HG02938 (cell line): ENCODE data around the gene CHN1.

Source experiments
- ATAC-seq: cut with Tn5 transposase; IDR thresholded peaks from one replicate; pipeline ENCODE4 v1.9.1; 2021; ENCODE audit warnings: mild to moderate bottlenecking, moderate library complexity; ENCODE audit not compliant: unreplicated experiment

Gene CHN1

DNA sequence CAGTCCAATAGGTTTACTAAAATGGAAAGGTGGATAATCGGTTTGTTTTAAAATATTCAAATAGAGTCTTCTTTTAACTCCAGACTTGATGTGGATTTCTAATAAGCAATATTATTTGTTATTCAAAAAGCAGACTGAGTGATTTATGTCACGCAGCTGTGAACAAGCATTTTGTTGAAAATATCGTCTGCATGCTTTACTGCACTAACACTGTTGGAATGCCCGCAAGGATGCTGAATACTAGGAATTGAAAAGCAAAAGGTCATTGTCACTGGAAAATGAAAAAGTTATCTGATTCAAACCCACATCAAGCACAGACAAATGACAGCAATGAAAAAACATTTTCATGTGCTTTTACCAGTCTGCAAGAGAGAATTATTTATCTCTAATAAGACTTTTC is 31.1 kb downstream of the CHN1 start:
- ATAC-seq: no peak

DNA sequence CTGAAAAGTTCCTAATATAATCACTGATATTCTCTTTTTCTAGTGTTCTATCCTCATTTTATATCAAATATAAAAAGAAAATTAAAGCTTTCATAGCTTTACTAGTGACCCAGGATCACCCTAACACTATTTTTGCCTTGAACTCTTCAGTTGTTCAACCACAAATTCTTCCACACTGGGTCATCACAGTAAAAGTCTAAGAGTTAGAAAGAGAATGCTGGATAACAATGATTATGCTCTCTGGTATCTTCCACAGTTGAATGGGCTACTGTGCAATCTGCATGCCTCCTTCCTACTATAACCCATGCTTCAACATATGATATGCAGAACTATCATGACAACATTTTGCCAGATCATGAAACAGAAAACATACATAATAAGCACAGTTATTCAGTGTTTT is 32.3 kb downstream of the CHN1 start:
- ATAC-seq: no peak

DNA sequence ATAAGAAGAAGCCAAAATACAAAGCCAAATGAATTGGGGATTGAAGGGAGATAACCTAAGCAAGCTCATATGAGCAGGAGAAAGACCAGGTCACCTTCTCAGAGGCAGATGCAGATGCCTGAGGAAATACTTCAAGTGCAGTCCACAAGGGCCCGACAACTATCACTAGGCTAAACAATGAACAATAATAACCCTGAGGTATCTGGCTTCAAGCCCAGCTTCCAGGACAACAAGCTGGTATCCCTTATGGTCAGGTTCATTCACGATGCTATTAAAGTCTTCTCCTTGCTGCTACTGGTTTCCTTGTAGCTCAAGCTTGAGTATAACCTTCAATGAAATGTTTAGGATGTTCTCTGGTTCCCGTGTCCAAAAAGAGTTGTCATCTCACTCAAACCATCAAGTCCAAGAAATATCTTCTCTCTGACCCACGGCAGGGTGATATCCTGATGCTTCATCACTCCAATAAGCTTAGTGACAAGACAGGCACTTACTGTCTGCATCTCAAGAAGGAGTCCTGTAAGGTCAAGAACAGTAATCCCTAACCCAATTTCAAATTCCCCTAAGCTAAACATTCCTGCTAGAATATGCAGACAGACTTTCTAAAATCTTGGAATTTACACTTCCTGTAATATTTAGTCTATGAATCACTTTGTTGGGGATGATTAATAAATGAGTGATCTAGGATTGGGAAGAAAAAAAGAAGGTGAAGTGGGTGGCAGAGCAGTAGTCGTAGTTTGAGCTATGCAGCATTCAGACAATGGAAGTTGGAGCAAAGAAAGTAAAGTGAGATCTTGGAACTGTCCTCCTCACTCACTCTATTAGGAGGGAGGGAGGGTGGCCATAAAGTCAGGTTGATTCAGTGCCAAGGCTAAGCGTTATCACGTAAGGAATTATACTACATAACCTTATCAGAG is 33.1 kb downstream of the CHN1 start:
- ATAC-seq: no peak

DNA sequence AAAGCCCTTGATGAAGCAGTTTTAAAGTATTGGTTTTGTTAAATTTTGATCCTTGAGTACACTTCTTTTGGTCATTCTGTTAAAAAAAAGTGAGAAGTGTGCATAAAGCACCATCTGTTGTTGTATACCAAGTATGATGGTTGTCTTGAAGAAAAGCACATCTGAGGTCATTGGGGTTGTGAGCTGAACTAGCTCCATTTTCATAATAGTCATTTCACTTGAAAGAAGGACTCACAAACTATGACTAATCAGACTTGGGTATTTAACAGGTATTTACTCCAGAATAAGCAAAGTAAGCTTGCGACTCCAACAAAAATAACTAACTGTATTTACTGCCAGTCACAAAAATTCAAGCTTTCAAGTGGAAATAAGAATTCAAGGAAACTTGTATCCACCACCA is 35.1 kb downstream of the CHN1 start:
- ATAC-seq: no peak

DNA sequence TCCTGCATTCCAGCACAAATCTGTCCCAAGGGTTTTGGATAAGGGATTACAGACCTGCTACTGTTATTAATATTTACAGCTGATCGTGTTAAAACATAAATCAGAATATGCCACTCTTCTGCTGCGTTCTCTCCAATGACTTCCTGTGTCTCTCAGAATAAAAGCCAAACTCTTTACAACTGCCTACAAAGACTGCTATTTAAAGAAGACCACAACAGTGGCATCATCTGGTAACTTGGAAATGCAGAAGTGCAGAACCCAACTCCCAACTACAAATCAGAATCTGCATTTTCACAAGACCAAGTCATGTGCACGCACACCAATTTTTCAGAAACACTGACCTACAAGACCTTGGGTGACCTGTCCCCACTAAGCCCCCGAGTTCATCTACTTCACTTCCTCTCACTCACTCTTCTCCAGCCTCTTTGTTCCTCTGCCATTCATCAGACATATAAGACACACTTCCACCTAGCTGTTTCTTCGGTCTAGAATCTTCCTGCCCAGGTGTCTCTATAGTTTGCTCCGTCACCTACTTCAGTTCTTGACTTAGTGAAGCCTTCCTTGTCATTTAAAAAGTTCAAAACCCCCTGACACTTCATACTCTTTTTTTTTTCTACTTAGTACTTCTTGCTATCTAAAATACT is 36.0 kb downstream of the CHN1 start:
- no peak for ATAC-seq

DNA sequence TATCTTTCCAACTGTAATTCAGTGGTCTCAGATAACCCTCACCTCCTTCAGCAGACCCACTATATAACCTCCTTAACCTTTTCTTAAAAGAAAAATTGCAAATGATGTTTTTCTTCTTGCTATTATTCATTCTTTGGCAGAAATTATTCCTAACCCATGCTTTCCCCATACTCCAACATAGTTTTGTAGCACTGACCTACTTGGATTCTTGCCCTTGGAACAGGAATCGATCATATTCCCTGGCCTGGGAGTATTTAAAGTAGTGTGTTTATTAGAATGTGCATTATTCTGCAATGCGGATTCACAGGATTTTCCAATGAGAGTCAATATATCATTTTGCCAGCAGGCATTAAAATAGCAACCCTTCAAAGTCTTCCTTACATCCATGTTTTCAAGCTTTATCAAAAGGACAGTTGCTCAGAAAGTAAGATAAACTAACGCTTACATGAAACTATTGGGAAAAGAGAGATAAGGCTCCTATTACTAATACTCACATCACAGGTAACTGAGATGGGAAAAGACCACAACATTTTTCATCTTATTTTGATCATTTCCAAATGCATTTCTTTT is 37.4 kb downstream of the CHN1 start:
- ATAC-seq: no peak

DNA sequence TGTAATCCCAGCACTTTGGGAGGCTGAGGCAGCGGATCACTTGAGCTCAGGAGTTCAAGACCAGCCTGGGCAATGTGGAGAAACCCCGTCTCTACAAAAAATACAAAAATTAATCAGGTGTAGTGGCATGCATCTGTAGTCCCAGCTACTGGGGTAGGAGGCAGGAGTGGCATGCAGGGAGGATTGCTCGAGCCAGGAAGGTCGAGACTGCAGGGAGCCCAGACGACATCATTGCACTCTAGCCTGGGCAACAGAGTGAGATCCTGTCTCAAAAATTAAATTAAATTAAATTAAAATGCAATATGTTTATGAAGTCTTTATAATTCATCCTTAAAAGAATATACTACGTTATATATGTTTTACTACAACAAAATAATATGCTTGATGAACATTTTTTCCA is 38.1 kb downstream of the CHN1 start:
- ATAC-seq: no peak

DNA sequence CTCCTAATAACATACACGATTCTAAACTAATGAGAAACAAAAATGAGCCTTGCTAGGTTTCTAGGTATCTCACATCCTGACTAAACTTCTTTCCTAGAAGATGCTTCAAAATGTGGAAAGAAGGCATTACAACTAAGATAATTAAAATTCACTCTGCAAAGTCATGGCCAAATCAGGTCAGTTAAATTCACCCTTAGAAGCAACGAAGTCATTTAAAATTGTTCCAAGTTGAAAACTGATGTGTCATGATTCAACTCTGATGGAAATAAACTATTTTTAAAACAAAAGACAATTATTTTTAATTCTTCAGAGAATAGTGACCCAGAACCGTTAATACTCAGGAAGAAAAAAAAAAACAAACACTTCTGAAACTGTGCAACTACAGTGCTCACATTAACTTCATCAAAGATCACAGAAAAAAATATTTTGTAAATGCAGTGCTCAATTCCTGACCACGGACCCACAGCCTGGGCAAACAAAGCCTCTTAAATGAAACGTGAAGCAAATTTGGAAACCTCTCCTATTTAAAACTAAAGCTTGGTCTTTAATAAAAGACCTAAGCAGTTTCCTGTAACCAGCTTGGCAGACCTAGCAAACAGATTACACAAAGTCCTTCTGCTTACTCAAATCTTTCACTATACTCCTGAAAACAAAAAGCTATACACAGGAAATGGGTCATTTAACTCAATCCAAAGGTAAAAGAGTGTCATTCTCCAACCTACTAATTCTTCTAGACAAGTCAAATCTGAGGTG is 39.0 kb downstream of the CHN1 start:
- no peak for ATAC-seq

DNA sequence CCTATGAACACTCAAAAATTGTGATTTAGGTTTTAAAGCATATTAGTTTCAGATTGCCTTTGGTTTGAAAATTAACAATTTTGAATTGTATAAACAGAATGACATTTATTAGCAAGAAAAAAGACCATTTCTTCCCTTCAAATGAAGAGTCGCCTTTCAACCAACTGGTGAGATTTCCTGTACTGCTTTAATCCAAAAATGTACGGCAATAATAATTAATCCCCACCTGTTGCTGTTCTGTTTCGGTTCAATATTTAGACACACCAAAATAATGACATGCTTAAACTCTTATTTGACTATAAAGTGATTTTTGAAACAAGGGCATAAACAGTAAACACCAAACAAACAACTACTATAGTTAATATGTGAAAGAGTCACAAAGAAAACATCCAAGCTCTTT is 39.6 kb downstream of the CHN1 start:
- no peak for ATAC-seq

DNA sequence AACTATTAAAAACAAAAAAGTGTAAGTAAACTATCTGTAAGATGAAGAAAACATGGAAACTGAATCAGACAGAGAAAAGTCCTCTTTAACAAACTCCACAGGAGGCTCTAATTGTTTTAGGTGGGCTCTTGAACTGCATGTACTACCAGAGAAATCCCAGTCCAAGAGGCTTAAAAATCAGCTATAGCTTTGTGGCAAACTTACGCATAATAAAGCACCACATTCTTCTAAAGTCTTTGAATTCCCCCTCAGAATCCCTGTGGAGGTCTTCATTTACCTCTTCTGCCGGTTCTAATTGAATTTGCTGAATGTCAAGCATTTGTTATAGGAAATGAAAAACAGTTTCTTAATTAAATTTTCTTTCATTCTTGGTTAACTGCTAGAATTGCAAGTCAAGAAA is 40.8 kb downstream of the CHN1 start:
- no peak for ATAC-seq

DNA sequence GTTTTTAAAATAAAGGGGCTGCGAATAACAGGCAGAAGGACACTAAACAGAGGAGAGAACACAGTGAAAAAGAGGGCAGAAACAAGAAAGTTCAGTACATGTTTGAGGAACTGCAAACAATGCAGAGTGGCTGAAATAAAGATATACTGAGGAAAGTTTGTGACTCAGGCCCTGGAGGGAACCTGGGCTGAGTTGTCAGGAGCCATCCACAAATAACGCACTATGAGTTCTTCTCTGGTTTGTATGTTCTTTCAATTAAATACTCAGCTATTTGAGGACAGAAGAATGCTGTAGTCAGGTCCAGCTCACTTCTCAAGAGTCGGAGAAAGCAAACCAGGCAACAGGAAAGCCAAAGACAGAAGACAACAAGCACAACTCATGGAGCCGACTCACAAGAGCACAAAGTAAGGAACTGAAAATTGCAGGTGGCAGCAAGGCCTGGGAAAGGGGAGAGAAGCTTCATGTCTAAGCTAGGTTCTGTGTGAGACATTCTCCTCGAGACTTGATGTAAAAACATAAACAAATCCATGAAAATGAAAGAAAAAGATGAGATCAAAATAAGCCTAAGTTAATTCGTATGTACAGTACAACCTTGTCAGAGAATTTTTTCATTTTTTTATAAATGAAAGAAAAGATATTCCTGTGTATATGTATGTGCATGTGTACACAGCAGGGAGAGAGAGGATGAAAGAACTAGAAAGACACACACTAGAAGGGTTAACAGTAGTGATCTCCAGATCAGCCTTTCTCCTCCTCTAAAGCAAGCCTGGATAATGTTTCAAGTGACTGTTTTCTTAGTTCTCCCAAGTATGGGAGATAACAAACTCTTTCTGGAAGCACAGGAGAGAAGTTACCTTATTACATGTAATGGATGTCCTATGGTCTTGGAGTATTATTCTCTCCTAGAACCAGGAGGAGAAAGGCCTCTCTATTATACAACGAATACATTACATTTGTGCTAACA is 41.5 kb downstream of the CHN1 start:
- ATAC-seq: no peak

DNA sequence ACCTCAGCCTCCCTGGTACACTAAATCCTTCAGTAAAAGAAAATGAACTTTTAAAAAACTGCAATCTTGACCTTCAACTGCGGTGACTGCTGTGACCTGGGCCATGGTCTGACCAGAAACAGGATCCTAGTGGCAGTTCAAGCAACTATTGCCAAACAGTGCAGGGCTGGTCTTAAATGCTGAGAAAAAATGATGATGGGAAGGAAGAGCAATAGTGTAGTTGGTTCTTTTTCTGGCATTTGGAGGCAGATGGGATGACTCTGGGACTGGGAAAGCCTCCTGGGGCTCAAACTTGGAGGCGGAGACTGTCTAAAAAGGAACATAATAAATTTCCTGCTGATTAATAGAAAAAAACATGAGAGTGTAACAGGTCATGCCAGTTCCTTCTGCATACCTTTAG is 45.4 kb downstream of the CHN1 start:
- ATAC-seq: no peak

DNA sequence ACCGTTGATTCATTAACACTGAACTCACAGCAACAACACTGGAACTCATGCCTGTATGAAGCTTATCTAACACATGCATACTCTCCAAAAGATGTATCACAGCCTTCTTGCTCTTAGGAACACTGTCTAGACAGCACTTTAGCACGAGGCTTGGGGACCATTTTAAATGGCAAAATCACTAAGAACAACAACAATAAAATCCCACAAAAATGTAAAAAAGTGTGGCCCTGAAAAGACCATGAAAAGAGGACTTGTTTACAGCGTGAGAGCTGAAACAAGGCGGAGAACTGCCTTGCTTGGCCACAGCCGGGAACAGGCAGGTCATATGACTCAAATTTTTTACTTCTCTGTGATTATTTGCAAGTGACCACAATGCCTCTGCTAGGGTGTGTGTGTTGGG is 48.1 kb downstream of the CHN1 start:
- ATAC-seq: no peak

DNA sequence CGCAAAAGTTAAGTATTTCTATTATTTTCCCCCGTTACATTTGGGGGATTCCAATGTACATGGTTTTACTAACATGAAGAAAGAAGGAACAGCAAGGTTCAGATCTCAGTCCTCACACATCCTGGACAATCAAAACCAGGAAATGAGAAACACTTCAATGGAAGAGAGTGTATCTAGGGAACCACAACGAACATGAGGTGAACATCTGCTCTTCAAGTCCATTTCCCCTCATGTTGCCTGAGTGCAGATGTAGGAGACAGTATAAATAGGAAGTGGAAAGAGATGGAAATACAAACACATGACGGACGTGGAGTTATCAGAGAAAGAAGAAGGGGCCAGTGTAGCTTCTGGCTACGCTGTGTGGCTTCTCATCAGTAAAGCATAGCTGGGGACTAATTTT is 52.6 kb downstream of the CHN1 start:
- ATAC-seq: no peak

DNA sequence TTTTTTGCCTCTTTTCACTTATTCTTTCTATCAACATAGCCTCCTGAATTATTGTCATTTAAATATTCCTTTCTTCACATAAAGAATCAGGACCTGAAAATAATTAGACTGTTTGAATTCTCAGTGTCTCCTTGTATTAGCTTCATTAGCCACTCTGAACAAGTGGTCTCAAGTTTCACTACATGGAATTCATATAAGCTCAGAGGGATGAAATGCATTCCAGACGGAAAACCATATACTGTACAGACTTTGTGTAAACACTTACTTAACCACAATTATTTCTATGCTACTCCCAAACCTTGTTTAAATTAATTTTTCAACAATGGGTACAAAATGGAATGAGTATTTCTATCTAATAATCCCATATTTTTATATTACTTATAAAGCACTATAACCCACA is 53.4 kb downstream of the CHN1 start:
- no peak for ATAC-seq

DNA sequence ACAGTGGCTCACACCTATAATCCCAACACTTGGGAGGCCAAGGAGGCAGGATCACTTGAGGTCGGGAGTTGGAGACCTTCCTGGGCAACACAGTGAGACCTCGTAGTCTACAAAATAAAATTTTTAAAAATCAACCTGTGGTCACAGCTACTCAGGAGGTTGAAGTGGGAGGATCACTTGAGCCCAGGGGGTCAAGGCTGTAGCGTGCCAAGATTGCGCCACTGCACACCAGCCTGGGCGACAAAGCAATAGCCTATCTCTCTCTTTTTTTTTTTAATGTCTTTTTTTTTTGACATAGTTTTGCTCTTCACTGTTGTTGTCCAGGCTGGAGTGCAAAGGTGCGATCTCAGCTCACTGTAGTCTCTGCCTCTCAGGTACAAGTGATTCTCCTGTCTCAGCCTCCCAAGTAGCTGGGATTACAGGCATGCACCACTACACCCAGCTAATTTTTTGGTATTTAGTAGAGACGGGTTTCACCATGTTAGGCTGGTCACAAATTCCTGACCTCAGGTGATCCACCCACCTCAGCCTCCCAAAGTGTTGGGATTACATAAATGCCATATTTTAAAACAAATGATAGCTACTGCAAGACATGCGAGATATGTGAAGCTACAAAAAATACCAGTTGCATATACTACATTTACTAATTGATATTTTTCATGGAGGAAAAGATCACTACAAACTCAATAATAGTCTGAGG is 55.0 kb downstream of the CHN1 start:
- no peak for ATAC-seq

DNA sequence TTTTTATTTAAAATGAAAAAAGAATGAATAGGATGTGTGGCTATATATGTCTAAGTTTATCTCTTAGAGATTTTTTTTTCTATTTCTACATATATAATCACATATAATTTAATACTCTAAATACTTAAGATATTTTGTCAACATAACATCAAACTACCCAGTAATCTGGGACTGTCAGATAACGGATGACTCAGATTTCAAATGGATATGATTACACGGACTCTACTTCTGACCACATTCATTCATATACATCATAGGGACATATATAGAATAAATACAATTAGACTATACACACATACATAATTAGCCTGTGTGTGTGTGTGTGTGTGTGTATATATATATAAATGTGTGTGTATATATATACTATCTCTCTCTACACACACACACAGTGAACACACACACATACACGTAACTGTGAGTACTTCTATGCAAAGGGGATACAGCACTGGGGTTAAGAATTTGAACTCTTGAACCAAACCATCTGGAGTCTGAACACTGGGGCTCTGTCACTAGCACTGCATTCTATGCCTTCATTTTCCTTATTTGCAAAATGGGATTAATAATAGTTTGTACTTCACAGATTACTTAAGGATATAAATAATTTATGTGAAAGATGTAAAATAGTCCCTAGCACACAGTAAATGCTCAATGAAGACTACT is 59.5 kb downstream of the CHN1 start:
- ATAC-seq: no peak

DNA sequence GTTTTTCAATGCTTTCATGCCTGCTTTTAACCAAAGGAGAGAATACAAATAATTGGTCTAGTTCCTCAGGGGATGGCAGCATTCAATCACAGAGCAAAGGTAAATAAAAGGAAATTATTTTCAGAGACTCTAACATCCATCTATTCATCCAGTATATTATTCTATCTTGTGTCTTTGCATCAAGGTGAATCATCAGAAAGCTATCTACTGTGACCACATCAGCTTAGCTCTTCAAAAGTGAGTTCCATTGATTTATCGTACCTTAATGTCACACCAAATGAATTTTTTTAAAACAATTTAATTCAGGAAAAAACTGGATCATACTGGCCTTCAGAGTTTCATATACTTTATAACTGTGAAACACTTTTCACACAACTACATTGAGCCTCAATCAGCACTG is 66.1 kb downstream of the CHN1 start:
- ATAC-seq: no peak

DNA sequence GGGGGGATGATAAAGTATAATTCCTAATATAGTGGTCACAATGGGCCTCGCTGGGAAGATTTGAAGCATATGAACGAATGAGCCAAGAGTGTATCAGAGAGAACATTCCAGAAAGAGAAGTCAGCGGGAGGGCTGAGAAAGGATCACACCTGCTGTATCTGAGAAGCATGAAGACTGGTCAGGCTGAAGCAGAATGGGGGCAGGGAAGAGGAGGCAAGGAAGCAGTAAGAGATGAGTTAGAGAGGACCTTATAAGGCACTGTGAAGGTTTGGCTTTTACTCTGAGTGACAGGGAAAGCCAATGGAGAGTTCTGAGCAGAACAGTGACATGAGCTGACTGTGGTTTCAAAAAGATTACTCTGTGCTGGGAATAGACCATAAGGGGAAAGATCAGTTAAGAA is 73.5 kb downstream of the CHN1 start:
- no peak for ATAC-seq
